Measurements from ENCODE around the gene NAV2.

The NAV2 gene

DNA sequence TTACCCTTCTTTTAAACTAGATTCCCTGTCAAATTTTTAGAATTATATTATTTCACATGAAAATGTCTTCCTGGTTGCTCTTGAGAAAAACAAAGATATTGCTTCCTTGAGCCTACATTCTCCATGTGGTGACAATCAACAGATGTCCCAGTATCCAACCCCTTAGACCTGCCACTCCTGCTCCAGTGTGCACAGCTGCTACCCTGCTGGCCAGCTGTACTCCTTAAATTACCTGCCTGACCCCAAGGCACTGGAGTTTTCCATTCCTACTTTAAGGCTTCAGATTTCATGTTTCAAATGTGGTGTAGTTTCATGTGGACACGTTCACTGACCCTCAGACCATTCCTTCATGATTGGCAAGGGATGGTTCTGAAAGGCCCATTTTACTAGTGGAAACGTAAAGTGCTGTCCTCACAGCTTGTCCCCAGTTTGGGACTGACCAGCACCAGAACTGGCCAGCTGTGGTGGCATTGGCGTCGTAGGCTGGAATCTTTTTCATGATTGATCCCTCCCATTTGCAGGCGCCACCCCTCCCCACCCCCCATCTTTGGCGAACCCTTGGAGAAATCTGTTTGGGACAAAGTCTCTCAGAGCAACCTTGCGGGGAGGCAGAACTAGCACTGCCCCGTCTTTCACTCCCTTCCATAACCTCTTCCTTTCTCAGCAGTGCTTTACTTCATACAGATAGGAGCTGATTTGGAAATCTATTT is 324.1 kb downstream of the NAV2 start:
- DNase-seq (ENCODE audit: low read depth in 2 of 2): no peak

DNA sequence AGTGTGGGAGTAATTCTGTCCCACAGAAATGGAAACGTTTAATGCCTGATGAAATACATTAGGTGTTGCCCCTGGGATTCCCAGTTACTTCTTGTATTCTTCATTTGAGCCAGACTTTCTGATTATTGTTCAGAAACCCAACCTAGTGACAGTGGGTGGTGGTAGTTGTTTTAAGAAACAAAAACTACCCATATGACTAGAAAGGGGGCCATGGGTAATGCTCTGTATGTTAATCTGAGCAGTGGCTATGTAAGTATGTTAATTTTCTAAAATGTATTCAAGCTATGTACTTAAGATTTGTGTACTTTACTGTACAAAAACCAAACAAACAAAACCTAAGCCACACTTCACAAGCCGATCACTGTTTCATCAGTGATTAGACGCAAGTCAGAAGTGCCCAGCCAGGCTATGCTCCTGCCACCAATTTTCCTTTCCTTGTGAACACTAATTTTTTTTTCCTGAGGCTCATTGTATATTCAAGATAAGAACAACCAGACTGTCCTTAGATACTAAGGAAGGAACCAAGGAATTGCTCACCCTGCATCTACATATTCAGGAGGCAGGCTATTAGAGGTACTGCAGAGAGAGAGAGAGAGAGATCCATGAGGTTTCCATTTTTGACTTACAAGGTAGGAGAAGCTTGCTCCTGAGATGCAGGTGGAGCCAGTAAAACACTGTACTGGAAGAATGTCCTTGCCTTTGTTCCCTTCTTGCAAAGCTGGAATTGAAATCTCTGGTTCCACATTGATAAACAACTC is 324.9 kb downstream of the NAV2 start:
- DNase-seq (ENCODE audit: low read depth in 2 of 2): no peak

DNA sequence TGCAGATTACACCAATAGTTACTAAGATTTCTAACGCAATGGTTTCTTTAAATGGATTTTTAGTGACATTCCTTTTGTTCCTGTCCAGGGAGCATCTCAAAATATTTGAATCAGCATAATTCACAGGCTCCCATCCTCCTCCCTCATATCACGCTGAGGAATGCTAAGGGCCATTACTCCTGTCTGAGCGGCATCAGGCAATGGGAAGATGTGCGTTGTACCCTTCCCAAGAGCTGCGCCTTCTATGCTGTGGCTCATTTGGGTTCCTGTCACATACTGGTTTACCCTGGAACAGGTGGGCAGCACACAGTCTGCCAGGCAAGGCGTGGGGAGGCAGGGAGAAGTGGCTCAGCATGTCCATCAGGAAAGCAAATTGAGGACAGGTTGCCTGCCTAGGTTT is 325.8 kb downstream of the NAV2 start:
- no peak for DNase-seq (ENCODE audit: low read depth in 2 of 2)

DNA sequence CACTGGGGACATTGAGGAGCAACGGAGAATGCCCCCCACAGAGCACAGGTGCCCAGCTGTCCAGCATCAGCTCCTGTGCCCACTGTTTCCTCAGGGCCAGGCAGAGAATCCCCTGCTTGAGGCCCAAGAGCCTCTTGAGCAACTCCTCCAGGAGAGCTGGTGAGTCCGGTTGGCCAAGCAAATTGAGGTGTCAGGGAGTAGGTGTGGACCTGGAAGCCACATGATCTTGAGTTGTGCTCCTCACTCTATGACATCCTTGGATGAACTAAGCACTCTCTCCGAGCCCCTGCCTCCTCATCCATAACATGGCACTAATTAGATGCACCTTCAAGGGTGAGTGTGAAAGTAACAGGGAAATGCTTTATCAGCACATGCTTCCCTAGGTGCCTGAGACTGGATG is 326.3 kb downstream of the NAV2 start:
- no peak for DNase-seq (ENCODE audit: low read depth in 2 of 2)

DNA sequence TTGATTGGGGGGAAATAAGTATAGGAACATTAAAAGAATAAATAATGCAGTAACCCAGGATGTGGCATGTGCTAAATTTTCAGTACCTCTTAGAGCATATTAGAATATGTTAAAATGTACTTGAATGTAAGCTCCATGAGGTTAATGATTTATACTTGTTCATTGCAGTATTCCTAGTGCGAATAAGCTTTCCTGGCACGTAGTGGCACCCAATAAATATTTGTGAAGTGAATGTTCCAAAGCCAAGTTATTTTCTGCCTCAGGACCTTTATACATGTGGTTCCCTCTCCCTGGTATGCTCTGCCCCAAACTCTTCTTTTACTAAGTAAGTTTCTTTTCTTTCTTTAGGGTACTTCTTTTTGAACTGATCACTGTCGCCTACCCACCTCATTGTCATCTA is 328.9 kb downstream of the NAV2 start:
- DNase-seq (ENCODE audit: low read depth in 2 of 2): no peak

DNA sequence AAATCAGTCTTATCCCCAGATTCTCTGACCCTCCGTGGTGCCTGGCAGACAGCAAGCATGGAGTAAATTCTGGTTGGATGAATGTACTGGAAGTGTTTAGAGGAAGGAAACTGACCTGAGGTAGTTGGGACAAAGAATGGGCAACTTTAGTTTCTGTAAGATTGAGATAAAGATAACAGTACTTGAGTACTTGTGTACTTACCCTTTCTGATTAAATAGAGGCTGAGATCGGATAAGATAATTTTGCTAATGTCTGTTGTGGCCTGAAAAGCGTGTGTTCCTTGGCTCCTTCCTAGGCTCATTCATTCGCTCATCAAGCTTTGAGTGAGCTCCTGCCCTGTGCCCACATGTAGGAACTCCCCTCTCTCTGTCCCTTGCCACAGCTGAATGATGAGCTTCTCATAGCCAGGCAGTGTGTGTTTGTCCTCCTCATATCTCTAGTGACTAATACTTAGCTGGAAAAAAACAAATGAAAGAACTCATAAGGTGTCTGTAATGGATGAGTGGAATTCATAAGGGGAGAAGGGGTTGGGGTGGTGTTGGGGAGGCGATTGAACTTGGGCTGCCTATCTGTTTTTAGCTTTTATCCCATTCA is 329.5 kb downstream of the NAV2 start:
- no peak for DNase-seq (ENCODE audit: low read depth in 2 of 2)

DNA sequence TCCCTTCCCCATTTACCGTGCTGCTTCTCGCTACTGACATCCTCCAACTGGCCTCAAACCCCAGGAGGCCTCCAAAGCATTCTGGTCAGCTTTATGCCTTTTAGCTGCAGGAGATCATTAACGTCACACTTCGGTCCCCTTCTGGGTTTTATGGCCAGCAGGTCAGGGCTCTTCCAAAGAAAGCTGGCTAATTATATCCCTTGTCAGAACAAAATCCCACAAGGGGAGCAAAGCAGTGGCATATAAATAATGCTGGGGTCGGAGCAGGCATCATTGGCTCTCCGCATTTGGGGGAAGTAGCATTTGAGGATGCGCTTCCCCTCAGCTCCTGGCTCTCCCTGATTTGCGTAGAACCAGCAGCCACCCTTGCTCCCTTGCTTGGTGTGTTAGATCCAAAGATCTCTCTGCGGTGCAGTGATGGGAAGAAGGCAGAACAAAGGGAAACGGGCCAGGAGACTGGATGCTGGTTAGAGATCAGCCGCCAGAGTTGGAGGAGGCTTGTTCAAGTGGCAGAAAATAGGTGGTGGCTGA is 330.2 kb downstream of the NAV2 start:
- no peak for DNase-seq (ENCODE audit: low read depth in 2 of 2)

DNA sequence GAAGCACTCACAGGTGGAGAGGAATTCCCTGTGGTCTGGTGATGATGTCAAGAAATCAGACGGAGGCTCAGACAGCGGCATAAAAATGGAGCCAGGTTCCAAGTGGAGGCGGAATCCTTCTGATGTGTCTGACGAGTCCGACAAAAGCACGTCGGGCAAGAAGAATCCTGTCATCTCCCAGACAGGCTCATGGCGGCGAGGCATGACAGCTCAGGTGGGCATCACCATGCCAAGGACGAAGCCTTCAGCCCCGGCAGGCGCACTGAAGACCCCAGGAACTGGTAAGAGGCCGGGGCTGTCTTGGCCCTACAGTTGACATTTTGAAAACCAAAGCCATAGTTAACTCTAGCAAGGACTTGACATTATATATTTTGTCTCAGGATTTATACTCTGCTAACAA is 331.4 kb downstream of the NAV2 start:
- no peak for DNase-seq (ENCODE audit: low read depth in 2 of 2)

DNA sequence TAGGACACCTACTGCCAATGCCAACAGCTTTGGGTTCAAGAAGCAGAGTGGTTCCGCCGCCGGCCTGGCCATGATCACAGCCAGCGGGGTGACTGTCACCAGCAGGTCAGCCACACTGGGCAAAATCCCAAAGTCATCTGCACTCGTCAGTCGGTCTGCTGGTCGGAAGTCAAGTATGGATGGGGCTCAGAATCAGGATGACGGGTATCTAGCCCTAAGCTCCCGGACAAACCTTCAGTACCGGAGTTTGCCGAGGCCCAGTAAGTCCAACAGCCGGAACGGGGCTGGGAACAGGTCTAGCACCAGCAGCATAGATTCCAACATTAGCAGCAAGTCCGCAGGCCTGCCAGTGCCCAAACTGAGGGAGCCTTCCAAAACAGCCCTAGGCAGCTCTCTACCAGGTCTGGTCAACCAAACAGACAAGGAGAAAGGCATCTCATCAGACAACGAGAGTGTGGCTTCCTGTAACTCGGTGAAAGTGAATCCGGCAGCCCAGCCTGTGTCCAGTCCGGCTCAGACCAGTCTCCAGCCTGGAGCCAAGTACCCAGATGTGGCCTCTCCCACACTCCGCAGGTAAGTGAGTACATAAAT is 332.6 kb downstream of the NAV2 start:
- DNase-seq (ENCODE audit: low read depth in 2 of 2): no peak

DNA sequence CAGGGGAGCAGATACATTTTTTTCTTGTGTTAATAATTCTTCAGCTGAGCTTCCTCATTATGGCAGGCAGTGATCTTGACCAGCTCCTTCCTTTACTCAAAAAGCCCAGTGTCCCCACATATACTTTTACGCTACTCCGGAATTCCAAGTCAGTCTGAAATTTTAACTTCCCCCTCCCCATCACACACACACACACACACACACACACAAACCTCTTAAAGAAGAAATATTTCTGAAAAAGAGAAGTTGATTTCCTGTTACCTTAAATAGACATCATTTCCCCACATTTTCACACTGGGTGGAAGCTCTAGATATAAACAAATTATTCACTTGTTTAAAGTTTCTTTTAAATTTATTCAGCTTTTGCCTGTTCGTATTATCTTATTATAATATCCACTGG is 333.8 kb downstream of the NAV2 start:
- no peak for DNase-seq (ENCODE audit: low read depth in 2 of 2)

DNA sequence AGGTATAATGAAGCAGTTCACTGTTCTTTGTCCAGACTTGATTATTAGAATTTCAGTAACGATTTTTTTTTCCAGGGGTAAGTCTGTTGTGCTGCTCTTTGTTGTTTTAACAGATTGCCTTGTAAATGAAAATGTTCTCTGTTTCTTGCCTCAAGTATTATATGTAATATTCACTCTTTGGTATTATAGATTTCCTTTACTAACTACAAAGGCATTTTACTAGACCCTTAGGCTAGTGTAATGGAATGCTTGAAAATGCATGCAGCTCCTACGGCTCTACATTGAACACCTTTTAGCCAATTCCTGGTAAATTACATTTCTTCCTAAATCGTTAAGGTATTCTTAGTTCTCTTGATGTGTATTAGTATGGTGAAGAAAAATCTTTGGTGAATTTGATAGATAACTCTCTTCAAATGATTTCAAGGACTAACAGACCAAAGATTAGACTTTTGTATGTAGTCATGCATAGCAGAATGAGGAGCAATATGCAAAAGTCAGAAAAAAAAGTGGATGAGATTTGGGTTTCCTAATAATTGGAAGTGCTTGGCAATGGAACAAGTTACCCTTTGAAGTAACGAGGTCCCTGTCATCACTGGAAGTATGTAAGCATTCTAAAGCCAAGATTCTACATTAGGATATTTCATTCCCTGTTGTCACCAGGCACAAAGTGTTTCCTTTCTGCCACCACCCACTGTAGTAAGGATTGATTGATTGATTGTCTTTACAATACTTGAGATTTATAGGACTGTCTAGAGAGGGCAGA is 334.6 kb downstream of the NAV2 start:
- no peak for DNase-seq (ENCODE audit: low read depth in 2 of 2)

DNA sequence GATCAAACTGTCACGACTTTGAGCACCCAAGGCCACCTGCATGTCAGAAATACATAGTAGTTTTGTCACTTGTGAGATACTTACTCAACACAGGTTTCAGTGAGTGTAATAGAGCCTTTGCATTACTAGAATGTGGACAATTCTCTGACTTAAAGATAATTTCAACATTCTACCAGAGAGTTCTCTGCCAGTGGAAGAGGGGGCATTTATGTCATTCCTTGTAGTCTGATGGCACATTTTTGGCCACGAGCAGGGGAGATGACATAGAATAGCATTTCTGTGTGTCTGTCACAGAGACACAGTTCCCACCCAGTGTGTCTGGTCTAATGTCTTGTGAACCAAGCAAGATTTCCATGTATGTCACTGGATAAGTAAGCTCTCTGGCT is 335.1 kb downstream of the NAV2 start:
- no peak for DNase-seq (ENCODE audit: low read depth in 2 of 2)

DNA sequence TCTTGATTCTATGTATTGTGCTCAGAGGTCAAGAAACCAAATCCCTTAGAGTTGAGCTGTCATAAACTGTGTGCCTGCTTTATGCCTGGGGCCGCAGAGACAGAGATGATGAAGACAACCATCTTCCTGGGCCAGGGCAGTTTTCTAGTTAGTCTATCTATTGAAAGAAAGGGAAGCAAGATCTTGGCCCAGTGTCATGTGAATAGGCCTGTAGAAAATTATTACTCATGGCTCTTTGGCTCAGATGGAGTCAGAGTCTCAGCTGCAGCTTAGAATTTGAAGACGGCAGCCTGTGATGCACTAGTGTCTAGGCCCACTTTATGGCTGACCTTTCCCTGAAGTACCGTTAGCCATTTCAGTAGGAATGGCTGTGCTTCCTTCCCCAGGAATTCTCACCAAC is 335.6 kb downstream of the NAV2 start:
- DNase-seq (ENCODE audit: low read depth in 2 of 2): no peak

DNA sequence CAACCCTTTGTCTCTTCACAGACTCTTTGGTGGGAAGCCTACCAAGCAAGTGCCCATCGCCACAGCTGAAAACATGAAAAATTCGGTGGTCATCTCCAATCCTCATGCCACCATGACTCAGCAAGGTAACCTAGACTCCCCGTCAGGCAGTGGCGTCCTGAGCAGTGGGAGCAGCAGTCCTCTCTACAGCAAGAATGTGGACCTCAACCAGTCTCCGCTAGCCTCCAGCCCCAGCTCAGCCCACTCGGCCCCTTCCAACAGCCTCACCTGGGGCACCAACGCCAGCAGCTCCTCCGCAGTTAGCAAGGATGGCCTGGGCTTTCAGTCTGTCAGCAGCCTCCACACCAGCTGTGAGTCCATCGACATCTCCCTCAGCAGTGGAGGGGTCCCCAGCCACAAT is 336.1 kb downstream of the NAV2 start:
- DNase-seq (ENCODE audit: low read depth in 2 of 2): no peak

DNA sequence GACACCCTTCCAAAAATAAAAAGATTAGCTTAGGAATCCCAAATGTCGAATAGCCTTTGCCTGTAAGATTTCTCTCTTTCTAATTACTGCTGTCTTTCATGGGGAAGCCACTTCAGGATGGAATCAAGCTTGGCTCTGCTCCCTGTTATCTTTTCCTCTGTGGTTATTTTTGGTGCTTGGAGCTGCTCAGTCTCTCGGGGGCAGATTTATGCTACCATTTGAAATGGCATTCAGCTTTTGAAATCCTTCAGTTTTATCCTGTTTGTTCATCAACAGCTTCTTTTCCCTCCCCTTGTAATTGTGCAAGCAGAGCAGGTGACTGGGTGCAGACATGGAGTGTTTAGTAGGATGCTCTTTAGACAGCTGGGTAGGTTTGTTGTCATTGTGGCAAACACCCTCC is 336.6 kb downstream of the NAV2 start:
- DNase-seq (ENCODE audit: low read depth in 2 of 2): no peak

DNA sequence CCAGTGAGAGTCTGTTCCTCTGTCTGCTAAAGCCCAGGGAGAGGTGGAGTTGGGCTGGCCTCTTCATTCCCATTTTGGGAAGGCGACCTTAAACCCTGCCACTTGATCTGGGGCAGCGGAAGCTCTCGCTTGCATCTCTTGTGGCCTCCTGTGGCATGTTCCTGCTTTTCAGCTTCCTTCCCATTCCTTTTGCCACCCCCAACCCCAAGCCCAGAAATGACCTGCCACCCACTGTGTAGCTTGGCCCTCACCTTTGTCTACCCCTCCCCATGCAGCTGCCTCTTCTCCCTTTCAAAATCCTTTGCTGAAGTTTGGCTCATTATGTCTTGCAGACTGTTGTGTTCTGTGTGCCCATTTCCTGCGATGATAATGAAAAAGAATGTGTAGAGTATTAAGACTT is 337.4 kb downstream of the NAV2 start:
- no peak for DNase-seq (ENCODE audit: low read depth in 2 of 2)

DNA sequence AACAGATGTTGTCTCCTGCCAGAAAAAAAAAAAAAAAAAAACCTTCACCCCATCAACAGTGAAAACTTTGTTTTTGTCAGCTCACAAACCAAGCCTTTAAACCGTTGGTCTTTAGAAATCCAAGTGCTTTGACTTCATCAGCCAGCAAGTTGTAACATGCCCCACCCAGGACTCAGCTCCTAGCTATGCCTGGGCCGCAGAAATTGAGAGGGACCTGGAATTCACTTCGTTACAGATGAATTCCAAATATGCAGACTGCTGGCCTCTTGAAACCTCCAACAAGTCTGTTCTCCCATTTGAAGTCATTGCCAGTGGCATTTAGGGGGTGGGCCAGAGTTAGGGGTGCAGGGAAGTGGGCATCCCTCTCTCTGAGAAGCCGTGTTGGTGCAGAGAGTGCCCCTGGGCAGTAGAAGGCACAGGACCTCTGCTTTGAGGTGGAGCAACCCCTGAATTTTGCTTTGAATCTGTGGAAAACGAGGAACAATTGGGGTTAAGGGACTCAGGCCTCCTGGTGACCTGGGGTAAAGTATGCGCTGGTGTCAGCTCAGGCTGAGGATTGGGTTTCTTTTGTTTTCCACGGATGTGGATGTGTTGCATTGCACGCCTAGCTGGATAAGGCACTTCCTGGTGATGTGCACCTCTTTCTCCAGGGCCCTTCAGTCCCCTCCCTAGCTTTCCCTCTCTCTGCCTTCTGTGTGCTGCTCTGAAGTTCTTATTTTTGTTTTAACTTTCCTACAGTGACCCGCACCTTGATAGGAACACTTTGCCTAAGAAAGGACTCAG is 338.1 kb downstream of the NAV2 start:
- DNase-seq (ENCODE audit: low read depth in 2 of 2): no peak

DNA sequence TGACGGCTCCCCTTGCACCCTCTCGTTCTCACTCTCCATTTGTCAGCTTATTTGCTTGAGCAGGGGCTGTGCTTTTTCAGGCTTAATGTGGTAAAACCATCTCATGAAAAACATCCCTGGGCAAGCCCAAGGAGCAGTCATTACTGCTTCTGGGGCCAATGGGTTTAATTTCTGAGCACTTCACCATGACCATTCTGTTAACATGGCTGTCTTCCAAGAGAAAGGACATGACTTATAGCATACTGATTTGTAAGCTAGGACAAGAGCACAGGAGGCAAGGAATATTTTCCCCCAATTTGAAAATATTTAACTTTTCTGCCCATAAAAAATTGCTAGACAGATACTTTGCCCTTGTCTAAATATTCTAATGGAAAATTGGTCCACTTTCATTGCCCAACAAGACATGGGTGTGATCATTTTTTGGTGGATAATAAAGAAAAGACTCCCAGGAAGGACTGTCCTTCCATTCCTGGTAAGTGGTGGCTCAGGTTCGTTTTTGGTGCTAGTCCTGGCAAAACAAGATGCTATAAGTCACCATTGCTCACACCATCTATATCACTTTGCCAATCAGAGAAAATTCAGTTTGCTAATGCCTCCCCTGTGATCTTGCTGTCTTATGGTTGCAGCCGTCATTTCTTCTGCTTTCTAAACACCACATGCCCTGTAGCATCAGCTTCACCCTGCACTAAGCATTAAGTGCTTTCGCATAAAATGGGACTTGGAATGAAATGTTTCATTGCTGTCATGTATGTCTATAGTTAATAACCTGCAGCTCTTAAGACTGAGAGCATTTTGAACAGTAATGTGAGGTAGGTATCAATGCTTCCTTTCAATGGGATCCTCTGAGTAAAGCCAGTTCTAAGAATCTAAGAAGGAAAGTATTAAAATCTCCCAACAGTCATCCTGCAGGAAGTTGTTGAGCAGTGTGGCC is 339.1 kb downstream of the NAV2 start:
- DNase-seq (ENCODE audit: low read depth in 2 of 2): no peak

DNA sequence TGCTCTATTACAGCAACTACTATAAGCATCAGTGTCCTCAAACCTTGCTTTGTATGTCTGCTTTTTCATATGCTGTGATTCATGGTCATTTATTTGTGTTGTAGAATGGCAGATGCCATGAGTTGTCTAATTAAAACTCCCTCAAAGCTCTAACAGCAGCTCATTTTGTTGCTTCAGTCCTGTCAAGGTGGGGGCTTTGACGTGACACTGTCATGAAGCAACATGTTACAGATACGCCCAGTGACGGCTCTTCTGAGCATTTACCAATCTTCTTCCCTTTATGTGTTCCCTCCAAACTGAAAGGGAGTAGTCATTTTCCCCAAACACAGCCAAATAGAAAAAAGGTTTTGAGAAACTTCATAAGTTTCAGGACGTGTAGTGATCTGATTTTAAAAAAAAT is 340.9 kb downstream of the NAV2 start:
- no peak for DNase-seq (ENCODE audit: low read depth in 2 of 2)

DNA sequence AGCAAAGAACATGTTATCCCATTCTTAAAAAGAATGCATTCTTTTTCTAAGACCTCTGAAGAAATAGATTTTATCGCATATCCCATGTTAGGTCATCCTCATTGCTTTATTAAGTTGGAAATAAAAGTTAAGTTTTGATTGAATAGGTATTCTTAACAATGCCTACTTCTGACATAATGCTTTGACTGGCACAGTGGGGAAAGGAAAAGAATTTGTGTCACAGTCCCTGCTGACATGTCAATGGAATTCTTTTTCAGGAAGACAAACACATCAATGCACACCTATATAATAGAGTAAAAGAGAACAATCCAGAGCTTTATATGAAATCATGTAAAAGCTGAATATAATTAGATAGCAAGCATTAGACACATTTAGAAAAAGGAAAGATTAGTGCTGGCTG is 341.9 kb downstream of the NAV2 start:
- DNase-seq (ENCODE audit: low read depth in 2 of 2): no peak
